Dermis microvascular lymphatic vessel endothelial cell (primary cell): ENCODE data around the gene CT55. TPM values are rescaled to one million over a fixed set of nuclear protein-coding genes. Genes with fewer than 3 reads are reported as not detected.
"Not testable (repeated sequence)": the region's sequence is repeated elsewhere in the genome, so short reads cannot be mapped to it uniquely, and the experiment has no call there.

ENCODE experiments used
- DNase-seq, 2 donors: peaks; one replicate each; pipeline versions ENCODE4 v3.0.0 to v3.0.0-alpha.2; 2010; ENCODE audit warnings: low read depth in 2 of 2
- total RNA-seq: library from RNA; depleted of rRNA; stranded (reverse); fragments of >200 nt; gene quantifications from 2 replicates; pipeline ENCODE4 v1.2.1, GENCODE V29; 2014

The CT55 gene, protein sequence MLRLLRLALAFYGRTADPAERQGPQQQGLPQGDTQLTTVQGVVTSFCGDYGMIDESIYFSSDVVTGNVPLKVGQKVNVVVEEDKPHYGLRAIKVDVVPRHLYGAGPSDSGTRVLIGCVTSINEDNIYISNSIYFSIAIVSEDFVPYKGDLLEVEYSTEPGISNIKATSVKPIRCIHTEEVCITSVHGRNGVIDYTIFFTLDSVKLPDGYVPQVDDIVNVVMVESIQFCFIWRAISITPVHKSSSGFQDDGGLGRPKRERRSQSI
- total RNA-seq, result under 0.01 TPM in 1 of 2 replicates, not detected in the other

DNA sequence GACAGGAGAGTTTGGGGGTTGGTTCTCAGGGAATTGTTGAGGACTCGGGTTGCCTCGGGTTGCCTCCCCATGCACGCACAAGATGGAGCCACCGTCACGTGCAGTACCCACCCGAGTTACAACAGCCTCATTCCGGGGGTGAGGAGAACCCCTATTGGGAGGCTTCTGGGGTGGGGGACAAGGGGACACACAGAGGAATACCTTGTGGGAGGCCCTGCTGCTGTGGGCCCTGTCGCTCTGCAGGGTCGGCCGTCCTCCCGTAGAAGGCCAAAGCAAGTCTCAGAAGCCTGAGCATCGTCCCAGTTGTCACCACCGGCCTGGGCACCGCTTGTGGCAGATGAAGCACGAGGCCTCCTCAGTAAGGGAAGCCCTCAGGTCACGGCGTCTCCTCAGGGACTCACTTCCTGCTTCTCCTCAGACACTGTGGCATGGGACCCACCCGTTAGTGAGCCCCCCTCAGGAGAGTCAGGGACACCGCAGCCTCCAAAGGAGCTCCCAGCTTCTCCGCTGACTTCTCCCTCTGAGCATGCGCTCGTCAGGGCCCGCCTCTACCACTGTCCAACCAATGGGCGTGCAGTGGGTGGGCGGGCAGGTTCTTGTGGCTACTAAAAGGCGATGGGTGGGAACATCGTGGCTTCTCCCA, at the start of gene CT55:
Gene CT55, minus strand, starts transcription at position 522 of the 643 bp plus-strand sequence. Its CDS starts 227 bp downstream, at position 295.
- DNase-seq, result no peak

DNA sequence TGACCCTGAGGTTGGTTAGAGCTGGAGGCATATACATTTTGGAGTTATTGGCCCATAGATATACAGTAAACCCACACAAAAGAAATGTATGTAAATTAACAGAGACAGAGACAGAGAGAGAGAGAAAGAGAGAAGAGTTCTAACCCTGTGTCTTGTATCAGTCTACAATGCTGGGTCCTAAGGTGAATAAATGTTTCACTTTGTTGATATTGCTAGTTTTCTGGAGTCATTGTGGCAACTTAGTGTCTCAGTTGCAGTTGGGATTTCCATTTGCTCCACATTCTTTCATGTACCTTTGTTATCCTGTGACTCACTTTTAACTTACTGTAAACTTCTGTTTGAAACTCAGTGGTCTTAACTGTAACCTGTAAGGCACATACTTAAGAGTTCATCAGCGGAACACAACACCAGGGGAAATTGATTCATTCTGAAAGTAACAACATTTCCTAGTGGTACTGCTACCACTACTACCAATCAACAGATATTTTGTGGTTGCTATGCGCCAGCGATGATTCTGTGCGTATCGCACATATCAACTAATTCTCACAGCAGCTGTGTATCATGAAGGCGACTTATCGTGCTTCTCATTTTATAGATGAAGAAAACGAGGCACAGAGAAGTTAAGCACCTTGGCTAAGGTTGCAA, 42.1 kb upstream of the CT55 start:
- no peak for DNase-seq

DNA sequence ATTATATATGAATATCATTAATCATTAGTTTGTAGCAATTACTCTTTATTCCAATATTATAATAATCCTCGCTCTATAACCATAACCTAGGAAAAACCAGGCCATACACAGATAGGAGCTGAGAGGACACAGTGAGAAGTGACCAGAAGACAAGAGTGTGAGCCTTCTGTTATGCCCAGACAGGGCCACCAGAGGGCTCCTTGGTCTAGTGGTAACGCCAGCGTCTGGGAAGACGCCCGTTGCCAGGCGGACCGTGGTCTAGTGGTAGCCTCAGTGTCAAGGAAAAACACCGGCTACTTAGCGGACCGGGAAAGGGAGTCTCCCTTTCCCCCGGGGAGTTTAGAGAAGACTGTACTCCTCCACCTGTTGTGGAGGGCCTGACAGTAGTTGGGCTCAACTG, 35.2 kb upstream of the CT55 start:
- DNase-seq, result not testable (repeated sequence)

DNA sequence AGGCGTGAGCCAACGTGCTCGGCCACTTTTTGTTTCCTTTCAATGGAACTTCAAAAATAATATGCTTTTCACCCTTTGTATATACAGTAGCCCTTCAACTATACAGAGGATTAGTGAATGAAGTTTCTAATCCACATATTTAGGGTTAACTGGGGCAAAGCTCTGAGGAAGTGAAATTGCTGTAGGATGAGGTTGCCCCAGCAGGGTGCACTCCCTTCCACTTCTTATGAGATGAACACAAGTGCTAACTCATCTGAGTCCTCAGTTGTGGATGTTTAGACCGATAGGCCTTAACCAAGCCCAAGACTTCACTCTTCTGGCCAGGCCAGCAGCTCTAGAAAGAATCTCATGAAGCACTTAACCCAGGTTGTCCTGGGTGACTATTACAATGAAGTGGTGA, 29.1 kb upstream of the CT55 start:
- DNase-seq, result no peak

DNA sequence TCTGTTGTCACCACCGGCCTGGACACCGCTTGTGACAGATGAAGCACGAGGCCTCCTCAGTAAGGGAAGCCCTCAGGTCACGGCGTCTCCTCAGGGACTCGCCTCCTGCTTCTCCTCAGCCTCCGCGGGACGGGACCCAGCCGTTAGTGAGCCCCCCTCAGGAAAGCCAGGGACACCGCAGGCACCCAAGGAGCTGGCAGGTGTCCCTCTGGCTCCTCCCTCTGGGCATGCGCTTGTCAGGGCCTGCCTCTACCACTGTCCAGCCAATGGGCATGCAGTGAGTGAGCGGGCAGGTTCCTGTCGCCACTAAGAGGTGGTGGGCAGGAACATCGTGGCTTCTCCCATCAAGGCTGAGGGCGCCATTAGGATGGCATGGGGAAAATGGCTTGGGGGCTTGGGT, 23.5 kb upstream of the CT55 start:
- DNase-seq, result no peak

DNA sequence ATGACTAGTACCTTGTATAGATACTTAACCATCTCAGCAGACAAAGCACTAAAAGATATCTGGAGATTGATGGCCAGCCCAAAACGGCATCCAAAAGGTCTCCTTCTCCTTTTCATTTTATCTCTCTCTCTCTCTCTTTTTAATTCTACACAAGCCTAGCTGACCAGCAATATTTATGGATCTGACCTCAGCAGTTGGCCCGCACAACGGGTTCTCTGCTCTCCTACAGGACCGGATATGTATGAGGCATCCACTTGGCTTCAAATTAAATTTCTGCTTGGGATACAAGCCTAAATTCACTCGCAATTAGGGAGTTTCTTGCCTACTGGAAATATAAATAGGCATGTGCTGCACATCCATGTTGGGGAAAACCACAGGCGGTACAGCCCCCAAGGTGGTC, 22.5 kb upstream of the CT55 start:
- DNase-seq, result no peak

DNA sequence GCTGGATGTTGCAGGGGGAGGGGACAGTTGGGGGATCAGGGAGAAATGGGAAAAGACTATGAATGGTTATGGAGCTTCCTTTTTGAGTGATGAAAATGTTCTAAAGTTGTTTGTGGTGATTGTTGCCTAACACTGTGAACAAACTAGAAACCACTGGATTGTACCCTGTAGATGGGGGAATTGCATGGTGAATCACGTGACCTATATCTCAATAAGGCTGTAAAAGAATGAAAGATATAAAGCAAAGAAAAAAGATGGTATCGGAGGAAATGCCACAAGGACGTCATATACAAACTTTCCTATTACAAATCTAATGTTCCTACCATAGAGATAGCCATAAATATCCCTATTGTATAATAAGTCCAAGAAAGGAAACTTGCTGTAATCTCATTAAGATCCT, 20.6 kb upstream of the CT55 start:
- DNase-seq, result no peak

DNA sequence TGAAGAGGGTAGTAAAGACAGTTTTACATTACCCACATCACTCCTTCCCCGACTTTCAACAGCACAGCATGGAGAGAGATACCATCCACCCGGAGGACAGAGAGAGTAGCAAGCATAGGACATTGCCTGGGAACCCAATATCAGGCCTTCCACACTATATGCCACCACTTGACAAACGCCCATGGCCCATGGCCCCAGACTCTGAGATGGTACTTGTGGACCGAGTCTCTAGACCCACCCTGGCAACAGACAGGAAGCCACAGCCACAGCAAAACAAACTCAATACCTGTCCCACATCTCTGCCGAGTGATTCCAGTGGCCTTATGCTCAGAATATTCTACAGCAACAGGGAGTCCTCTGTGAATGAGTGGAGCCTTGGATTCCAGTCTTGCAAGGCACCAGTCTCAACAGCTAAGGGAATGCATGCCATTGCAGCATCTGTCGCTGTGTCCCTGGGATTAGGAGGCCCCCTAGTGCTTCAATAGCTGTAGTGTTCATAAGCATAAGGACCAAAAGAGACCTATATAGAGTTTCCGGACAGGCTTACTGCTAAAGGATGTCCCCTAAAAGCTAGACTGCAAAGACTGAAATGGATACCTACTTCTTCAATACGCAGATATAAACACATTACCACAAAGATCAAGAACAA, 14.7 kb upstream of the CT55 start:
- DNase-seq, result peak; percentile 31 to 33

DNA sequence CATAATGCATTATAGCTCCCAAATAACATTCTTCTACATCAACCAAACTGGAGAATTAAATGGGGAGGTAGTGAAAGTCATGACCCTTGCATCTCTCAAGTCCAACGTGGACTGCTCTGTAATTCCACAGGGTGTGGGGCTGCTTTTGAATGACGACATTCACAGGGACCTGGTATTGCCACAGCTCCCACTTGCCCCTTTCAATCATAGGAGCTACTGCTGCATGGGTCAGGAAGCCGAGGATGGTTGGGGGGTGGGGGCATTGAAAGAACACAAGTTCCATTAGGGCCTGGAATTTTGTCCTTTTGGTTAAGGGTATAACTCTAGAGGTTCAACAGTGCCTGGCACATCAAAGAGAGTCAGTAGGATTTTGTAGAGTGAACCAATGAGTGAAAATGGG, 7.4 kb upstream of the CT55 start:
- no peak for DNase-seq

DNA sequence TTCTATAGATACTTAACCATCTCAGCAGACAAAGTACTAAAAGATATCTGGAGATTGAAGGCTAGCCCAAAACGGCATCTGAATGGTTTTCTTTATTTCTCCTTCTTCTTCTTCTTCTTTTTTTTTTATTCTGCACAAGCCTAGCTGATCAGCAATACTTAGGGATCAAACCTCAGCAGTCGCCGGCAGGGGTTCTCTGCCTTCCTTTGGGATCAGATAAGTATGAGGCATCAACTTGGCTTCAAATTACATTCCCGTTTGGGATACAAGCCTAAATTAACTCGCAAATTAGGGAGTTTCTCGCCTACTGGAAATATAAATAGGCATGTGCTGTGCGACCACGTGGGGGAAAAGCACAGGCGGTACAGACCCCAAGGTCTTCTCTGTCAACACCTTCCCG, 730 bp downstream of the CT55 start:
- no peak for DNase-seq

DNA sequence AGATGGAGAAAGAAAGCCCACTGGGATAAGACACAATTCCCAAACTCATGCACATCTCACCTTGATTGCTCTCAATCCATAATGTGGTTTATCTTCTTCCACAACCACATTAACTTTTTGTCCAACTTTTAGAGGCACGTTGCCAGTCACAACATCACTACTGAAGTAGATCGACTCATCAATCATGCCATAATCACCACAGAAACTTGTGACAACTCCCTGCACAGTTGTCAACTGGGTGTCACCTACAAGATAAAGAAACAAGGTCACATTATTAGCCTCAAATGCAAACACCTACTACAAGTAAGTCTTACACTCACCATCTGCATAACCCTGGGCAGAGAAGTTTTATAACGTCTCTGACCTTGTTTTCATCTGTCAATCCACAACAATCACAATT, 1.7 kb downstream of the CT55 start:
- DNase-seq, result not testable (repeated sequence)

DNA sequence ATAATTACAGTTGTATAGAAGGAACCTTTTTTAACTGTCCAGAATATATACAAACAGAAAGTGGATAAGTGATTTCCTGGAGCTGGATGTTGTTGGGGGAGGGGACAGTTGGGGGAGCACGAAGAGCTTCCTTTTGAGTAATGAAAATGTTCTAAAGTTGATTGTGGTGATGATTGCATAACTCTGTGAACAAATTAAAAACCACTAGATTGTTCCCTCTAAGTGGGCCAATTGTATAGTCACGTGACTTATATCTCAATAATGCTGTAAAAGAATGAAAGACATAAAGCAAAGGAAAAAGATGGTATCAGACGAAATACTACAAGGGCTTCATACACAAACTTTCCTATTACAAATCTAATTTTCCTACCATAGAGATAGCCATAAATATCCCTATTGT, 2.7 kb downstream of the CT55 start:
- no peak for DNase-seq

DNA sequence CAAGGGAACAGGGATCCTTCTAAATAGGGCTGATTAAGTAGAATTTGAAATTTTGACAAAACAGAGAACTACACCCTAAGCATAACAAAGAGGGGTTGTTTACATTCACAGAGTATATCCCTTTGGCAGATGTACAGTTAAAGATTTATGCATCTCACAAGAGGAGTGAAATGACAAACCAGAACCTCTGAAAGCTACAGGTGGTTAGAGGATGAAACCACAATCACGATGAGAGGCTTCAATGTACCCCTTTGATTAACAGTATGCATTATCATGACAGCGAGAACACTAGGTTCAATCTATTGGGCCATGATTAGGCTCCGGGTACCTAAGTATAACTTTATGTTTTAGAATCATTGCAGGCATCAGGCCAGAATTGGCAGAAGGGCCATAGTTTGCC, 16.5 kb downstream of the CT55 start:
- not testable (repeated sequence) for DNase-seq

DNA sequence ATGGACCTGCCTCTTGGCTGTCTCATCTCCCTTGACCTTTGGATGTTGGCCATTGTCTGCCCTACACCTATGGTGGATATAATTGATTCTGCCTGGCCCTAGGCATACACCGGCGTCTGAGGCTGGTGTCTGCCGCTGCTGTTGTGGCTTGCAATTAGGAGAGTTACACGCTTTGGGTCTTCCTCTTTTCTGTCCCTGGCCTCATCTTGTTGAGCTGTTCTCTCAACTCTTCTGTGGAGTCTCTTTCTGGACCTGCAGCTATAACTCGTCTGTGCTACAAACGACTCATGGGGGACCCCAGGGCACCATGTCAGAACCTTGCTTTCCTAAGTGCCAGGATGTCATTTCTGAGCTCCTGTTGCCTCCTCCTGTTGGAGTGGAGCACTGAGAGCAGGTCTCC, 45.1 kb downstream of the CT55 start:
- not testable (repeated sequence) for DNase-seq

DNA sequence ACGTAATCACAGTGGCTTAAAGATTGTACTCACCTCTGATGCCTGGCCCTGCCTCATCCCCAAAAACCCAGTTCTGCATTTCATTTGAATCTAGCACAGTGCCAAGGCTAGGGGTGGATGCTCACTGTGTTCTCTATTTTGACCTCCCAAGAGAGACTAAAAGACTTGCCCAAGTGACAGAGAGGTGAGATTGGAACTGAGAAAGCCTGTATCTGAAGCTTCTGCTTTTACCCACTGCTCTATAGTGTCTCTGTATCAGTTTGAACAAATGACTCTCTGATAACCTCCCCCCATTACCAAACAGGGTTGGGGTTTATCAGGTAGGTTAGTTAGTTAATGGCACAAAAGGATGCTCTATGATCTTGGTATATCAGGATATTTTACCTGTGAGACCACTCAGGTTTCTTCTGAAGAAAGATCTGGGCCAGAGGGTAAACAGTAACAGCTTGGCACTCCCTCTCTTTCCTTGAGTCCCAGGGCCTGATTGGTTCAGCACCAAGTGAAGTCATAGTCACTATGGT, 51.1 kb downstream of the CT55 start, which contains the start of gene ETDB:
Gene ETDB, minus strand, starts transcription at position 471 of the 521 bp plus-strand sequence. CDS start 1,265 bp downstream, outside the sequence.
- not testable (repeated sequence) for DNase-seq

DNA sequence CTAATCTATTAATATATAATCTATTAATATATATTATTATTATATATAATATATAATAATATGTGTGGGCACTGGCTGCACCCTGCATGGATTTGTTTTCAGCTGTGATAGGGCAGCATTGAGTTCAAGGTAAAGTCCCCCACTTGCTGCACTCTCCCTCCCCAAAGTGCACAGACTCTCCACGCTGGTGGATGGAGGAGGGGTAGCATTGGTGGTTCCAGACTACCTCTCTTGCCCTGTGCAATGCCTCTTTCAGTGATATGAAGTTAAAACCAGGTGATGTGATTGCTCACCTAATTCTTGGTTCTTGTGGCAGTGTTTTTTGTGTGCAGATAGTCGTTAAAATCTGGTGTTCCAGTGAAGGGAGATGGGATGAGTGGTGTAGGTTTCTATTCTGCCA, 55.1 kb downstream of the CT55 start:
- DNase-seq, result not testable (repeated sequence)

DNA sequence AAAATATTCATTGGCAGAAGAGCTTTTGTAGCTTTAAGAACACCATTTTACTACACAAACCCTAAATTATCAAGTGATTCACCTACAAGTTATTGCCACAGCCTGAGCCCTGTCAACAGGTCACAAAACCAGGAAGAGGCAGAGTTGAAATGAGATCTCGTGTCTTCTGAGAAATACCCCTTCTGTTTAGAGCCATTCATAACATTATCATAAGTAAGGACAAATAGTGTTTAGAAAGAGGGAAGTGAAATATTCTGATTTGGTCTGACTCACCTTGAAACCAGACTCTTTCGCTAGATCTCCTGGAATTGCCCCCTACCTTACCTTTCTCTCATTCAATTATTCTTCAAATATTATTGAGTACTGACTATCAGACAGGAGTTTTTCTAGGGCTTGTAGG, 56.8 kb downstream of the CT55 start:
- DNase-seq, result no peak

DNA sequence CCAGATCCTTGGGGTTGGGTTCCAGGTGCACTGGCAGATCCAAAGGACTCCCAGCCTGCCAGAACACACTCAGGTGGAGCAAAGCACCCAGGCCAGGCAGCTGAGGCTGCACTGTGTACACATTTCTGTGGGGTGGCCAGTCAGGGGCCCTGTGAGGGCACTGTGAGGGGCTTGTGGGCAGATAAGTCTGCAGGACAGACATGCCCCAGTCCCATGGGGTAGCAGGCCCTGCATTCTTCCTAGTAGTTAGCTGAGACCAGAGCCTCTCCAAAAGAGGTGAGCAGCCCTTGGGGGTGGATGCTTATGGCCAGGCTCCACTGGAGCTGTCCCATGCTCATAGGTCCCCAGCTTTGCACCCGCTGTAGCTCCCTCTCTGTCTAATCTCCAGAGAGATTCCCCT, 58.5 kb downstream of the CT55 start:
- DNase-seq, result no peak

DNA sequence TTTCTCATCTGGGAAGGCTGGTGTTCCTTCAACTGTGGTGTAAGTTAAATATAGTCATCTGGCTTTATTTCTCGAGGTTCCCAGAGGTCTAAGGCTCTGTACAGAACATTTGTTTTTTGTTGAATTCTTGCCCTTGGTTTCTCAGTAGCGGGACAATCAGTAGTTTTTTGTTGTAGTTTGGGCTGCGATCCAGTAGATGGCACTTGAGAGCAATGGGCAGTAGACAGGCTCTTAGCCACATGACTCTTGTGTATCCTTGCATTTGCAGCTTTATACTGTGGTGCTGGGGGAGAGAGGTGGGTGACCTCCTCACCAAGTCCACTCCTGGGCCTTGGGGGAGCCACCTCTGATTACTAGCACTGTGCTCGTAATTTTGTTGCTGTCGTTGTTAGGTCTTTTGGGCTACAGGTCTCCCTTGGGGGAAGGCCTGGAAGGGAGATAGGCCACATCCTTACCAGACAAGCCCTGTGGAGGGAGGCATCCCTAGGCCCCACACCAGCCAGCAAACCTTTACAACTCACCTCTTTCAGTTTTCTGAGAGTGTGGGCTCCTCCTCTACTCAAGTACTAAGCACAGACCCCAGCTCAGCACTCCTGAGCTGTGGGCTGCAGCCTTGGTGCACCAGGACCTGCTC, 59.0 kb downstream of the CT55 start:
- peak; percentile 16 to 25 for DNase-seq

DNA sequence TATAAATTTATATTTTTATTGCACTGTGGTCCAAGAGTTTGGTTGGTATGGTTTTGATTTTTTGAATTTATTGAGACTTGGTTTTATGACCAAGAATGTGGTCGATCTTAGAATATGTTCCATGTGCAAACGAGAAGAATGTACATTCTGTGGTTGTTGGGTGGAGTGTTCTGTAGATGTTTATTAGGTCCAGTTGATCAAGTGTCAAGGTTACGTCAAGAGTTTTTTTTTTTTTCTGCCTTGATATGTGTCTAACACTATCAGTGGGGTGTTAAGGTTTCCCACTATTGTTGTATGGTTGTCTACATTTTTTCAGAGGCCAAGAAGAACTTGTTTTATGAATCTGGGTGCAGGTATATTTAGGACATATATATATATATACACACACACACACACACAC, 61.6 kb downstream of the CT55 start:
- no peak for DNase-seq
